GM21723 (cell line): ENCODE measurements around the gene ZMYND19.
A peak's percentile ranks its signal among the peaks of the same experiment; 100 is the strongest.
"Not testable (repeated sequence)": the region's sequence is repeated elsewhere in the genome, so short reads cannot be mapped to it uniquely, and the experiment has no call there.

ENCODE experiments used
- ATAC-seq: cut with Tn5 transposase; IDR thresholded peaks from one replicate; pipeline ENCODE4 v1.9.1; 2021; ENCODE audit warnings: mild to moderate bottlenecking, moderate library complexity; ENCODE audit not compliant: unreplicated experiment

ZMYND19 gene

DNA sequence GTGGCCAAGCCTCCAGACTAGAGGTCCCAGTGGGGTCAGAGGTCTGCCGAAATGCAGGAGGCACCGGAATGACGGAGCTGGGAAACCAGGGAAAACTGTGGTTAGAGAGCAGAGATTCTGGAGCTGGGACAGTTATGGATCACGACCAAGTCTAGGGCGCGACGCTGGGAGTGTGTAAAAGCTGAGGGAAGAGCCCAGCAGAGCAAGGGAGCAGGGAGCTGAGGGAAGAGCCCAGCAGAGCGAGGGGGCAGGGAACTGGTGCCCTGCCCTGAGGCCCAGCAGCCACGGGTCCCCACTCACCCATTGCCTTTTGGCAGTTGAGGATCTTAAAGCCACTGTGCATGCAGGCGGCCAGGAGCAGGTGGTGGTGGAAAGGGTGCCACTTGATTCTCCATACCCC, 26.2 kb downstream of the ZMYND19 start:
- no peak for ATAC-seq

DNA sequence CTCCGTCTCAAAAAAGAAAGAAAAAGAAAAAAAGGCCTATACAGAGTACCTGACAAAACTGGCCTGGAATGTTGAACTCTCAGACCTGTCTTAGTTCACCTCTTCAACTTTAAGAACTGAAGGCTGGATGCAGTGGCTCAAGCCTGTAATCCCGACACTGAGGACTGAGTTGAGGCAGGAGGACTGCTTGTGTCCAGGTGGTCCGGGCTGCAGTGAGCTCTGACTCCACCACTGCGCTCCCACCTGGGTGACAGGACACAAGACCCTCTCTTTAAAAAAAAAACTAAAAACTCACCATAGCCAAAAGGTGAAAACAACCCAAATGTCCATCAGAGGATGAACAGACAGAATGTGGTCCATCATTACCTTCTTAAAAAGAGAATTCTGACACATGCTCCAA, 32.2 kb downstream of the ZMYND19 start:
- ATAC-seq: no peak

DNA sequence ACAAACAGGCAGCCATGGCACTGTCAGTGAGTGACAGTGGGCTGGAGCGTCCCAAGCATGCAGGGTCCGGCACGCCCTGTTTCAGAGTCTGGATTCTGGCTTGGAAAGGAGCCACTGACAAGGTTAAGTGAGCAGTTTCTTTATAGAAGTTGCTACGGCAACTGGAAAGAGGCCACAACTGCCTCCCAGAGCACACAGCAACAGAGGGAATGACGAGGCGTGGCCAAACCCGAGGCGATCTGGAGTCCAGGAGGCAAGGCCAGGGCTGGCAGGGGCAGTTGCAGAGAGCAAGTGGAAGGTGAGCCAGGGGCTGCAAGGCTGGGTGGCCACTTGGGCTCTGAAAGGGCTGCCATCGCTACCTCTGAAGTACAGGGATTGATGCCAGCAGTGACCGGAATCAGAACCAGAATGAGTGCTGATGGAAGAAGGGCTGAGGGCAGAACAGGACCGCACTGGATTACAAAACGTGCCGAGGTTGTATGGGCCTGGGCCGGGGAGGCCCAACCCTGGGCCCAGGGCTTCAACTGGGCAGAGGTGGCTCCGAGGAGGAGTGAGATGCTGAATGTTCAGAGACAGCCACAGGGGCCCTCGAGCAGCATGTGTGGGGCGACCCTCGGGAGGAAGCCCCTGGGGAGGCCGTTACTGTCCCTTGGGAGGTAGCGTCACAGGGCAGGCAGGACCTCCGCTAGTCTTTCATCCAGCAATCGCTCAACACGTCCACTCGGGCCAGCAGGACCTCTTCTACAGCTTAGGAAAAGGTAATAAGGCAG, 34.1 kb downstream of the ZMYND19 start:
- no peak for ATAC-seq

DNA sequence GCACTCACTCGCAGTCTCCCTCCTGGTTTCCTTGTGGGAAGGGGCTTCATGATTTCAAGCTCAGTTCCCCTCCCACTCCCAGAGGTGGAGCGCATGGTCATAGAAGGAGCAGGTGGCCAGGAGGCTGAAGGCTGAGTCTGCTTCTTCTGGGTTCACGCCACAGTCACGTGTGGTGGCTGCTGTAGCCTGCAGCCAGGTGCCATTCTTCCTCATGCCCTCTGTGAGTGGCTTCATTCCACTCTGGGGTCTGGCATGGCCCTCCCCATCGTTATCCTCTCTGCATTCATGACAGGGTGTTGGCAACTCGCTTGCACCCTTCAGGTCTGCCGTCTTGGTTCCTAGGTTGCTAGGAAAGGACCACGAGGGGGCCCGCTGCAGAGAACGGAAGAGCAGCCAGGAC, 35.1 kb downstream of the ZMYND19 start:
- no peak for ATAC-seq

DNA sequence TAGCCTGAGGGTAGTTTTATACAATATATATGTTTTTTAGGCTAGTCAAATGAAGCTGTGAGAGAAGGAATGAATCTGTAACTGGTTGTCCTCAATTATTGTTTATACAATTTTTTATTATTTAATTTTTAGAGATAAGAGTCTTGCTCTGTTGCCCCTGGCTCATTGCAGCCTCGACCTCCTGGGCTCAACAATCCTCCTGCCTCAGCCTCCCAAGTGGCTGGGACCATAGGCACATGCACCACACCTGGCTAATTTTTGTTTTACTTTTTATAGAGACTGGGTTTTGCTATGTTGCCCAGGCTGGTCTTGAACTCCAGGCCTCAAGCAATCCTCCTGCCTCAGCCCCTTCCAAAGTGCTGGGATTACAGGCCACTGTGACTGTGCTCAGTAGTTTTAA, 36.0 kb downstream of the ZMYND19 start:
- no peak for ATAC-seq

DNA sequence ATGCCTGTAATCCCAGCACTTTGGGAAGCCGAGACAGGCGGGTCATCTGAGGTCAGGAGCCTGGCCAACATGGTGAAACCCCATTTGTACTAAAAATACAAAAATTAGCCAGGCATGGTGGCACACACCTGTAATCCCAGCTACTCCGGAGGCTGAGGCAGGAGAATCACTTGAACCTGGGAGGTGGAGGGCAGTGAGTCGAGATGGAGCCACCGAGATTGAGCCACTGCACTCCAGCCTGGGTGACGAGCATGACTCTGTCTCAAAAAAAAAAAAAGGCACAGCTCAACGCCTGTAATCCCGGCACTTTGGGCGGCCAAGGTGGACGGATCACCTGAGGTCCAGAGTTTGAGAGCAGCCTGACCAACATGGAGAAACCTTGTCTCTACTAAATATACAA, 36.7 kb downstream of the ZMYND19 start:
- ATAC-seq: not testable (repeated sequence)

DNA sequence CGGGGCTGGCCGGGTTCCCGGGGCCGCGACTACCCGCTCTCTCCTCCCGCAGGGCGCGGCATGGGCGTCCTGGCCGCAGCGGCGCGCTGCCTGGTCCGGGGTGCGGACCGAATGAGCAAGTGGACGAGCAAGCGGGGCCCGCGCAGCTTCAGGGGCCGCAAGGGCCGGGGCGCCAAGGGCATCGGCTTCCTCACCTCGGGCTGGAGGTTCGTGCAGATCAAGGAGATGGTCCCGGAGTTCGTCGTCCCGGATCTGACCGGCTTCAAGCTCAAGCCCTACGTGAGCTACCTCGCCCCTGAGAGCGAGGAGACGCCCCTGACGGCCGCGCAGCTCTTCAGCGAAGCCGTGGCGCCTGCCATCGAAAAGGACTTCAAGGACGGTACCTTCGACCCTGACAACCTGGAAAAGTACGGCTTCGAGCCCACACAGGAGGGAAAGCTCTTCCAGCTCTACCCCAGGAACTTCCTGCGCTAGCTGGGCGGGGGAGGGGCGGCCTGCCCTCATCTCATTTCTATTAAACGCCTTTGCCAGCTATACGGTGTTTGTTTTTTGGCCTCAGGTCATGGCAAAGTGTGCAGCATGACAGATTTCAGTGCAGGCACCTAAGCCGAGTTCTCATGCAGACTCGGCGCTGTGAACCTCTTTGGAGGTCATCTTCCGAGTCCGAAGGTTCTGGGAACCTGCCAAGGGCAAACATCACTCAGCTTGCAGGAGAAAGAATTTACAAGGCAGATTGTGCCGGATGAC, 38.1 kb downstream of the ZMYND19 start:
- ATAC-seq: peak; percentile 23

DNA sequence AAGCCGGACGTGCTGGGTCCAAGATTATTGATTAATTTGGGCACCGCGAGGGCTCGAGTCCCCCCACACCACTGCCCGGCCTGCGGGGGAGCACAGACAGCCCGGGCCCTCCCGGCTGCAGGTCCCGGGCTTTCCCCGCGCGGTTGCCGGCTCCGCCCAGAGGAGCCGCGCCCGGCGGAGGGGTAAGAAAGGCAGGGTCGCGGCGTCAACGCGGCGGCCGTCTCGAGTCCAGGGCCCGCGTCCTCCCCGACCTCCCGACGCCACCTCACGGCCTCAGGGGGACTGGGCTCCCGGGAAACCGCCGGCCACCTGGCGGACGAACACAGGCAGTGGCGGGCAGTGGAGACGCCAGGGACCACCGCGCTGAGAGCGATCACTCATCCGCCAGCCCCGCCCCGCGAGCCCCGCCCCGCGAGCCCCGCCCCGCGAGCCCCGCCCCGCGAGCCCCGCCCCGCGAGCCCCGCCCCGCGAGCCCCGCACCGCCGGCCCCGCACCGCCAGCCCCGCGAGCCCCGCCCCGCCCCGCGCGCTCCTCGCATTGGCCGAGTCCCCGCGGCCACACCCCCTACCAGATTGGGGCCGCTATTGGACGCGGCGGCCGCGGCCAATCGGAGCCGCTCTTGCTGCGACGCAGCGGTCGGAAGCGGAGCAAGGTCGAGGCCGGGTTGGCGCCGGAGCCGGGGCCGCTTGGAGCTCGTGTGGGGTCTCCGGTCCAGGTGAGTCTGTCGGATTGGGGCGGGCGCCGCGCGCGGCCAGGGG, 38.9 kb downstream of the ZMYND19 start, which contains the start of gene MRPL41:
TSS of gene MRPL41 (plus strand) at position 616 of the 758 bp plus-strand sequence. CDS start 203 bp downstream, outside the sequence.
- peak; percentile 75 for ATAC-seq

DNA sequence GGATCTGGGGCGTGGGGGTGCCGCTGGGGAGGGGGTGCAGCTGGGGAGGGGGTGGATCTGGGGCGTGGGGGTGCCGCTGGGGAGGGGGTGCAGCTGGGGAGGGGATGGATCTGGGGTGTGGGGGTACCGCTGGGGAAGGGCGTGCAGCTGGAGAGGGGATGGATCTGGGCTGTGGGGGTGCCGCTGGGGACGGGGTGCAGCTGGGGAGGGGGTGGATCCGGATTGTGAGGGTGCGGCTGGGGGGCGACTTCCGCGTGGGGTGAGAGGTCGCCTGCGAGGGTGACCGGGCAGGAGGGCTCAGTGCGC, 39.4 kb downstream of the ZMYND19 start:
- not testable (repeated sequence) for ATAC-seq

DNA sequence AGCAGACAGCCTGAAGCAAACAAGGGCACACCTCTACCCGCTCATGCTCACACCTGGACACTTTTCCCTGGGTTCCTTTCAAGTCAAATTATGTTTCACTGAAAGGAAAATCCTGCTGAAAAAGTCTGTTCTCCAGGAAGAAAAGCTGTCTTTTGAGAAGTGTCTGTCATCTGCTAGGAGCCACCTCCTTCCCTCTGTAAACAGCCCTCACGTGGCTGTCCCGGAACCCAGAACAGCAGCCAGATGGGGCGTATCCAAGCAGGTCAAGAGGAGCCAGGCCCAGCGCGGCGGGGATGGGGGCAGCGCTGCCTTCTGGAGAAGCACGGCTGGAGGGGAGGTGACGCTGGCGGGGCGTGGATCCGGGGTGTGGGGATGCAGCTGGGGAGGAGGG, 40.1 kb downstream of the ZMYND19 start, which contains the start of gene PNPLA7:
TSS of gene PNPLA7 (minus strand) at position 172 of the 391 bp plus-strand sequence. CDS start 205 bp downstream, outside the sequence.
- no peak for ATAC-seq

DNA sequence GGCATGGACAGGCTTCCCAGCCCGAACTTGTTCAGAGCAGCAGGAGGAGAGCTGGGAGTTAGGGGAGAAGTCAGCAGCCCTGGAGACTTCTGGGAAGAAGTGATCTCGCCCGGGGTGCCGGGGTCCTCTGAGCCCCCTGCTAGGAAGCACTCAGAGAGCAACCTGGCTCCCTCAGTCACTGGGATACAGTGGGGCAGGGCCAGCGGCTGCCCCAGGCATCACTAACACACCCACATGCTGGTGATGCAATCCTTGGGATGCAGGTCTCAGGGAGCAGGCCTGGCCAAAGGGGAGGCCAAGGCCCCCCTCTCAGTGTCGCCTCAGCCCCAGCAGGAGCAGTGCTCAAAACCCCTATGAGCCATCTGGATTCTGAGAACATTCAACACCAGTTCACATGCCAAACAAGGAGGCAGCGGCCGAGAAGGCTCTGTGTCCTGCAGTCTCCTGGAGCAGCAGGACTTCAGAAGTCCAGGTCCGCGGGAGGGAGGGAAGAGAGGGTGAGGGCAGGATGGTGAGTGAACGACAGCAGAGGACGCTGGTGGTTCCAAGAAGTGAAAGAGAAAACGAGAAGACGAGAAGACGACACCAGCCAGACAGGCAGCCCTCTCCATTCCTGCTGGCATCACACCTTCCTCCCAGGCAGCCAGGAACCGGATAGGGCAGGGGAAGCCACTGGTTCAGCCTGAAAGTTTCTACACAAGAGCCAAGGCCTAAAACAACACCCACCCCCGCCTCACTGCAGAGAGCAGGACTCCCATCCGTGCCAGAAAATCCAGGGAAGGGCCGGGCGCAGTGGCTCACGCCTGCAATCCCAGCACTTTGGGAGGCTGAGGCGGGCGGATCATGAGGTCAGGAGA, 42.4 kb downstream of the ZMYND19 start:
- ATAC-seq: no peak

DNA sequence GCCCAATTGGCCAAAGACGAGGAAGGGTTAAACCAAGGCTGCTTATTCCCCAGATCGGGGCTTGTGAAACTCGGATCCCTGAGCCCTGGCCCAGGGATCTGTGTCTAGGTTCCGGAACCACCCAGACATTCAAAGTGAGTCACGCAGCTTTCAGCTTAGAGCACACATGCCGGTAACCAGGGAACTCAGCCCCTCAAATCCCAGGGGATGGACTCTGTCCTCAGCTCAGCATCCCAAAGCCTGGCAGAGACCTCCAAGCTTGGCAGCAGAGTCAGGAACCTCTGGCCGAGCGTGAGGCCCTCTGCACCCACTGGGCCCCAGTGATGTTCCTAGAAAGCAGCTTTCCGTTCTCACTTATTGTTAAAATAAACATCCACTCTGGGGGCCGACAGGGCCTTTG, 45.2 kb downstream of the ZMYND19 start:
- no peak for ATAC-seq

DNA sequence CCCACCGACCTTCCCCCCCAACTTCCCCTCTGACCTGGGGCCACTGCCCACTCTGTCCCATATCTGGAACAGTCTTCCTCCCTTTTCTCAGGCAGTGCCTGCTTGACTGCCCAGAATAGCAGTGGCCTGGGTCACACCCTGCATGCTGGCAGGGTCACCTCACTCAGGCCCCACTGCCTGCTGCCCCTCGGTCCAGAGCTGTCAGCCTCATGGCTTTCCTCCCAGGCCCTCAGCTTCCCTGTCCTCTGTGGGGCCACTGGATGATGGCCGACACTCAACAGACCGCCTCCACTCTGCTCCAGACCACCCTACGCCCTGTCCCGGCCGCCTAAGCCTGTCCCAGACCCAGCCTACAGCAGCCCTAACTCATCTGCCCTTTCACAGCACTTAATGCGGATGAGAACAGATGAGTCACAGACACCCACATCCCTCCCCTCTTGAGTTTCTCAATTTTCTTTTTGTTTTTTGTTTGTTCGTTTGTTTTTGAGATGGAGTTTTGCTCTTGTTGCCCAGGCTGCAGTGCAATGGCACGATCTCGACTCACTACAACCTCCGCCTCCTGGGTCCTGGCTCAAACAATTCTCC, 46.0 kb downstream of the ZMYND19 start:
- ATAC-seq: no peak

DNA sequence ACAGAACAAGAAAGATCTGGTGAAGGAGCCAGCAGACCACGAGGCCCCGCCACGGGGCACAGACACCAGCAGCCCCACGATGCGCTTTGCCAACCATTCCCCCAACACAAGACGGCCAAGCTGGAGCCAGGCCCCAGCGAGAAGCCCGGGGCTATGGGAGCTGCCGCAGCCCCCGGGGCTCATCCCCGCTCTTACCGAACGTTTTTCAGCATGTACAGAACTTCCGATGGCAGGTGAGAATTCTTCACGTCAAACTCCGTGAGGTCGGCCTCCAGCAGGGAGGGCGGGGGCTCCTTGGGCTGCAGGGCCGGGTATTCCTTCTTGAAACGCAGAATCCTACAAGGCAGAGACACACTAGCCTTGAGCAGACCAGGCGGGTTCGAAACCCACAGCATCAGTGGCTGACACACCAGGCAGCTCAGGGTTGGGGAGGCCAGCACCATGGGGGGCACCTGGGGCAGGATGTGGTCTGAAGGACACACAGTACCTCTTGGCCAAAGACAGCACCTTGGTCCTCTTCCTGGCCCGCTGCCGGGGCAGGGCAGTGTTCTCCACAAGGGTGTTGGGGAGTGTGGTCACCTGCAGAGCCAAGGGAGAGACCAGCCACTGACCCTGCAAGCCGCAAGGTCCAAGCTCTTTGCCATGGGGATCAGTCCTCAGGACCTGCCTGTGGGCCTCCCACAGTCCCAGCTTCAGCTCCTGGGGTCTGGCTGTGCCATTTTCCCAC, 46.9 kb downstream of the ZMYND19 start:
- no peak for ATAC-seq

DNA sequence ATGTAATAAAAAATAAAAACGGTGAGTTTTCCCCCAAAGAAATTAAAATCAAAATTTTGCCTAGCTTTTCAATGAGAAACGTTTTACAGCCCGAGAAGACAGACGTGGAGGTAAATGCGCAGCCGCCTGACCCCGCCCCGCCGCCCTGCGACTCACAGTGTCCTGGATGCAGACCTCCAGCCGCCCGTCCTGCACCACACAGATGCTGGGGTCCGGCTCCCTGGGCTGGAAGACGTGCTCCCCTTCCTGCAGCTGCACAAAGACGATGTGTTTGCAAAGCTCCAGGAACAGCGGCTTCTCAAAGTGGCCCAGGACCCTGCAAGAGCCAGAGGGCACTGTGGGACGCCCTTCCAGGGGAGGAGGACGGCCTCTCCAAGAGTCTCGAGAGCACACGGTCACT, 47.8 kb downstream of the ZMYND19 start:
- no peak for ATAC-seq

DNA sequence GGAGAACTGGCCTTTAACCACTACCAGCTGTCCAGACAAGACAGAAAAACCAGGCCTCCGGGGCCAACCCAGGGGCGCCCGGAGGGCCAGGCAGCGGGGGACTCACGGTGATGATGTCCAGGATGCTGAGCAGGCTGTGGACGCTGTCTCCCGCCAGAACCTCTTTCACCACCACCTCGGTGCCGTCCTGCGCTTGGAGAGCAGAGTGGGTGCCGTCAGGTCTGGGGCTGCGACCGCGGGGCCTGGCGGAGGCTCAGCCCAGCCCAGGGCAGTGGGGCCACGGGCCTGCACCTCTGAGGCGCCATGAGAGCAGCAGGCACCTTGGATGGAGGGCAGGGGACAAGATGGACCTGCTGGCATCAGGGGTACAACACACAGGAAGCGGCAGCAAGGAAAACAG, 49.8 kb downstream of the ZMYND19 start:
- ATAC-seq: no peak

DNA sequence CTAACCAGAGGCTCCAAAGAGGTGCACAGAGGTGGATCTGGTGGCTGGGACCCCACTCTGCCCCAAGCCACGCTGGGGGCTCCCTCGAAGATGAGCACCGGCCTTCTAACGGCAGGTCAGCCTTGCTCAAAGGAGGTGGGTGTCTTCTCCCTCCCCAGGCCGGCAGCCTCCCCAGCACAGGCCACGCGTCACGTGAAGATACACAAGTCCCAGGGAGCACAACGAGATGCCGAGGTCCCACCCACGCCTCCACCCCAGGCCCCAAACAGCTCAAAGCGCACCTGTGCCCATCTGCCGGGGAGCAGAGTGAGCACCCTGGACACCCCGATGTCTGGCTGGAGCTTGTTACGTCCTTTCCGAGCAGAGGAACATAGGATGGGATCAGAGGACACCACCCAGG, 52.3 kb downstream of the ZMYND19 start:
- no peak for ATAC-seq

DNA sequence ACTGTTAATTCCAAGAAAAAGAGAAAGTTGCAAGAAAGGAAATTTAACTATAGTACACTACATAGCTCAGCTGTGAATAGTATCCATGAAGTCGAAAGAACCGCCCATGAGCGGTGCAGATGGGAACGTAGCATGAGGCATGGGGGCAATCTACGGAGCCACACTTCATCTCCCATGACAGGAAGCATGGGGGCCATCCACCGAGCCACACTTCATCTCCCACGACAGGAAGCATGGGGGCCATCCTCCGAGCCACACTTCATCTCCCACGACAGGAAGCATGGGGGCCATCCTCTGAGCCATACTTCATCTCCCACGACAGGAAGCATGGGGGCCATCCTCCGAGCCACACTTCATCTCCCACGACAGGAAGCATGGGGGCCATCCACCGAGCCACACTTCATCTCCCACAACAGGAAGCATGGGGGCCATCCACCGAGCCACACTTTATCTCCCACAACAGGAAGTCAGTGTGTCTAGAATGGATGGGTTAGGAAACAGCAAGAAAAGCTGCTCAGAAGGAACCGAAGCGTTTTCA, 53.6 kb downstream of the ZMYND19 start:
- ATAC-seq: not testable (repeated sequence)

DNA sequence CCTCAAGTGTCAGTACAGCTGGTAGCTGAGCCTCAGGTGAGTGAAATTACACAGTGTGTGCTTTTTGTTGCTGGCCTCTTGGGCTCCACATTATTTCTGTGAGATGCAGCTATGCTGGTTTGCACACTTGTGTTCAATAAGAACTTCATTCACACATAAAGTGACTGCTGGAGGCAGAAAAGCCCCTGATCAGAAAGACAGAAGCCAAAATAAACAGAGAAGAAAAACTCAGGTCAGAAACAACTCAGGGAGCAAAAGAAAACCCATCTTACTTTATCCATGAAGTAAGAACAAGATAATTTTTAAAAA, 55.2 kb downstream of the ZMYND19 start:
- no peak for ATAC-seq
